Sciatic nerve (tissue), 1 donor: ENCODE measurements around the gene PLPPR2. TPM values are rescaled to one million over a fixed set of nuclear protein-coding genes. Genes with fewer than 3 reads are reported as not detected.

Experiments
- total RNA-seq: library from RNA; stranded (reverse); fragmentation: NEBNext Ultra II Directional; extraction: Animal tissue kit (Norgen Biotek cat#: 25700); gene quantifications from one replicate; pipeline ENCODE4 v1.2.1, GENCODE V29; 2021
- donor health status: DM: no; HTN: no; CAD: no.

PLPPR2 gene
- total RNA-seq, 1 donor from 2014 or later, result 27.5 TPM

Other genes with a start within 250 kb of the PLPPR2 start
- 1.3 TPM for gene SPC24, start 199.7 kb upstream of the PLPPR2 start, total RNA-seq
- gene KANK2, start 157.9 kb upstream of the PLPPR2 start, total RNA-seq, result 296 TPM
- gene ANGPTL8, start 115.8 kb upstream of the PLPPR2 start, total RNA-seq, result 15.5 TPM
- 131 TPM for gene DOCK6, start 92.9 kb upstream of the PLPPR2 start, total RNA-seq
- not detected for gene TSPAN16, start 59.3 kb upstream of the PLPPR2 start, total RNA-seq
- gene RAB3D, start 15.8 kb upstream of the PLPPR2 start, total RNA-seq, result 25.1 TPM
- gene TMEM205, start 9.2 kb upstream of the PLPPR2 start, total RNA-seq, result 58.0 TPM
- gene CCDC159, start 8.9 kb upstream of the PLPPR2 start, total RNA-seq, result 42.7 TPM
- gene SWSAP1, start 19.2 kb downstream of the PLPPR2 start, total RNA-seq, result 1.3 TPM
- 5.2 TPM for gene EPOR, start 28.9 kb downstream of the PLPPR2 start, total RNA-seq
- 14.4 TPM for gene RGL3, start 63.9 kb downstream of the PLPPR2 start, total RNA-seq
- gene ODAD3, start 79.7 kb downstream of the PLPPR2 start, total RNA-seq, result 0.31 TPM
- 190 TPM for gene PRKCSH, start 80.2 kb downstream of the PLPPR2 start, total RNA-seq
- 0.45 TPM for gene ELAVL3, start 125.6 kb downstream of the PLPPR2 start, total RNA-seq
- gene ZNF653, start 150.4 kb downstream of the PLPPR2 start, total RNA-seq, result 9.4 TPM
- gene ECSIT, start 173.7 kb downstream of the PLPPR2 start, total RNA-seq, result 25.8 TPM
- 35.7 TPM for gene CNN1, start 183.4 kb downstream of the PLPPR2 start, total RNA-seq
- gene ELOF1, start 203.8 kb downstream of the PLPPR2 start, total RNA-seq, result 33.7 TPM
- gene ACP5, start 222.2 kb downstream of the PLPPR2 start, total RNA-seq, result 19.7 TPM
- gene ZNF627, start 242.1 kb downstream of the PLPPR2 start, total RNA-seq, result 13.6 TPM